ENCODE data around the gene STOML2.

The STOML2 gene

DNA sequence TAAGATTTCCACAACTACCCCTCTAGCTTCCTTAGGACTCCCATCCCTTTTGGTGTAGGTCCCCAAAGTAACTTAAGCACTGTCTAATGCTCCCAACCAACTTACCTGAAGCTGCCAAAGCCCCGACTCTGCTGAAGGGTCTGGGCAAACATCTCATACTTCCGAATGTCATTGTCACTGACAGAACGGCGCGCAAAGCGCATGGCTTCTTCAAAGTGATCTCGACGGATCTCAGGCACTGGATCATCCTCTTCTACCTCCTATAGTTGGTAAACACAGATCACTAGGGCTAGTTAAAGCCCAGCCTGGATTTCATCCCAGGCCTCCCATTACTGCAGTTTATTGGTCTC, 45.7 kb downstream of the STOML2 start:
- no peak for DNase-seq (ENCODE audit: low read depth)
- no peak overlapping the region for H3K4me3 ChIP-seq (replicated peaks; ENCODE audit: low read depth, low read length)
- TF ChIP-seq, protein P1, sequence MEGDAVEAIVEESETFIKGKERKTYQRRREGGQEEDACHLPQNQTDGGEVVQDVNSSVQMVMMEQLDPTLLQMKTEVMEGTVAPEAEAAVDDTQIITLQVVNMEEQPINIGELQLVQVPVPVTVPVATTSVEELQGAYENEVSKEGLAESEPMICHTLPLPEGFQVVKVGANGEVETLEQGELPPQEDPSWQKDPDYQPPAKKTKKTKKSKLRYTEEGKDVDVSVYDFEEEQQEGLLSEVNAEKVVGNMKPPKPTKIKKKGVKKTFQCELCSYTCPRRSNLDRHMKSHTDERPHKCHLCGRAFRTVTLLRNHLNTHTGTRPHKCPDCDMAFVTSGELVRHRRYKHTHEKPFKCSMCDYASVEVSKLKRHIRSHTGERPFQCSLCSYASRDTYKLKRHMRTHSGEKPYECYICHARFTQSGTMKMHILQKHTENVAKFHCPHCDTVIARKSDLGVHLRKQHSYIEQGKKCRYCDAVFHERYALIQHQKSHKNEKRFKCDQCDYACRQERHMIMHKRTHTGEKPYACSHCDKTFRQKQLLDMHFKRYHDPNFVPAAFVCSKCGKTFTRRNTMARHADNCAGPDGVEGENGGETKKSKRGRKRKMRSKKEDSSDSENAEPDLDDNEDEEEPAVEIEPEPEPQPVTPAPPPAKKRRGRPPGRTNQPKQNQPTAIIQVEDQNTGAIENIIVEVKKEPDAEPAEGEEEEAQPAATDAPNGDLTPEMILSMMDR (IDR thresholded peaks at IDR 0.05; ENCODE audit: low read length, missing control alignments), result no peak

DNA sequence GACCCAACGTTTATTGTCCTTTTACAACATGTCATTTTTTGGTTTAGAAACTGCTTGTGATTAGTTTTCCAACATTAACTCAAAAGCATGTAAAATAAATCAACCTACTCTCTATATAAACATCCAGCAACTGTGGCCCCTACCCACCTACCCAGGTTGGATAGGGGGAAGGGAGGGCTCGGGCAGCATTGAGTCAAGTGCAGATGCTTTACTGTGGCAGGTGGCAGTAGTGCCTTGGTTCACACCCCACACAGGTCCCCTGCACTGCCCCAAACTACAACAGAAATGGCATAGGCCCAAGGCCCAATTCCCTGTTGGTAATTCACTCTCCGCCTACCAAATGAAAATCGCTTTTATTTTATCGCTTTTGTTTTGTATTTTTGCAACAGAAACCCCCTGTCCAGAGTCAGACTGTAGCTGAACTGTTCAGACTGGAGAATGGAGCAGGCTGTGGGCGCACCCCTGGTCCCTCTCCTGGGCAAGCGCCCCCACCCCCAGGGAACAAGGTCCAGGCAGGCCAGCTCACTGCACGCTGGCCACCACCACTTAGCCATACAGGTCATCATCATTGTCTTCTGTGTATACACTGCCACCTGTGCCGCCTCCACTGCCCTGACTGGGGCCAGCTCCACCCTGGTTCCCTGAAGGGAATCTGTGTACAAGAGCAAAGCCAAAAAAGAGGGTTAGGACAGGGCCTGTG, 46.2 kb downstream of the STOML2 start:
- H3K4me3 ChIP-seq (replicated peaks; ENCODE audit: low read depth, low read length), result no peak overlapping the region
- TF ChIP-seq, protein P1 (IDR thresholded peaks at IDR 0.05; ENCODE audit: low read length, missing control alignments), result no peak
- no peak for DNase-seq (ENCODE audit: low read depth)

DNA sequence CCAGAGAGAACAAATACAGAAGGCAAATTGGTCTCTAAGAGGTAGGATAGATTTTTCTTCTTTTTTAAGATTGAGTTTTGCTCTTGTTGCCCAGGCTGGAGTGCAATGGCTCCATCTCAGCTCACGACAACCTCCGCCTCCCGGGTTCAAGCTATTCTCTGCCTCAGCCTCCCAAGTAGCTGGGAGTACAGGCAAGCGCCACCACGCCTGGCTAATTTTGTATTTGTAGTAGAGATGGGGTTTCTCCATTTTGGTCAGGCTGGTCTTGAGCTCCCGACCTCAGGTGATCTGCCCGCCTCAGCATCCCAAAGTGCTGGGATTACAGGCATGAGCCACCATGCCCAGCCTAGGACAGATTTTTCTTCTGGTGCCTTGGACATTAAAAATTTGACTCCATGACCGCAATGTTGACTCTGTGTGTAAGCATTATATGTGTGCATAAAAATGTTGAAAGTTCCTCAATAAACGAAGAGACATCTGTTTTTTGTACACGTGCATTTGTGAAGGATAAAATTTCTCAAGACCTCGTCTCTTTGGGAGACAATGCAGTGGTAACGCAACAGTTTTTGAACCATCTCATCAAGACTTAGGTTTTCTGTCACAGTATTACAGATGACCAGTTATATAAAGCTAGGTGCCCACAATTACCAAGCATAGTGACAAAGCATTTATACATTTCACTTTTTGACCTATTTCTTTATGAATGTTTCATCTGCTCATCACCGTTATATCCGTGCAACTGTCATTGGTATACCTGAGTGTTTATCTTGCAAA, 47.9 kb downstream of the STOML2 start:
- TF ChIP-seq, protein P1 (IDR thresholded peaks at IDR 0.05; ENCODE audit: low read length, missing control alignments), result no peak
- DNase-seq (ENCODE audit: low read depth), result no peak
- no peak overlapping the region for H3K4me3 ChIP-seq (replicated peaks; ENCODE audit: low read depth, low read length)

DNA sequence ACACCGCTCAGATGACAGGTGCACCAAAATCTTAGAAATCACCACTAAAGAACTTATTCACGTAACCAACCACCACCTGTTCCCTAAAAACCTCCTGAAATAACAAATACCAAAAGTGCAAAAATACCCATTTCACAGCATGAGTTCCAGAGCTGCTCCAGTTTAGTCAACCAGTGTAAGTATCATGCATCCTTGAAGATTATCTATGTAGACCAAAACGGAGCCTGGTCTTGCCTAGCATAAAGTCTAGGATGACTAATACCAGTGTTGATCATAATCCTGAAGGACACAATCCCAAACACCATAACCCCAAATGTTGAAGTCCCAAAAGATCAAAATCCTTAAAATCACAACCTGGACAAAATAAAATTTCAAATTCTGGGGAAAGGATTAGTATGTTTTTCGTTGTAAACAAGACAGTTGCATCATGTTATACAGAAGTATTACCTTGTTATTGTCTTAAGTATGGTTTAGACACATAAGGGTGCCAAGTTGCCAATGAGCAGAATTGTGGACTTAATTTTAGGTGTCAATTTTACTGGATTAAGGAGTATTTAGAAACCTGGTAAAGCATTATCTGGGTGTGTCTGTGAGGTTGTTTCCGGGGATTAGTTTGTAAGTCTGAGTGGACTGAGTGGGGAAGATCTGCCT, 48.6 kb downstream of the STOML2 start:
- H3K4me3 ChIP-seq (replicated peaks; ENCODE audit: low read depth, low read length), result no peak overlapping the region
- no peak for DNase-seq (ENCODE audit: low read depth)
- TF ChIP-seq, protein P1 (IDR thresholded peaks at IDR 0.05; ENCODE audit: low read length, missing control alignments), result no peak

DNA sequence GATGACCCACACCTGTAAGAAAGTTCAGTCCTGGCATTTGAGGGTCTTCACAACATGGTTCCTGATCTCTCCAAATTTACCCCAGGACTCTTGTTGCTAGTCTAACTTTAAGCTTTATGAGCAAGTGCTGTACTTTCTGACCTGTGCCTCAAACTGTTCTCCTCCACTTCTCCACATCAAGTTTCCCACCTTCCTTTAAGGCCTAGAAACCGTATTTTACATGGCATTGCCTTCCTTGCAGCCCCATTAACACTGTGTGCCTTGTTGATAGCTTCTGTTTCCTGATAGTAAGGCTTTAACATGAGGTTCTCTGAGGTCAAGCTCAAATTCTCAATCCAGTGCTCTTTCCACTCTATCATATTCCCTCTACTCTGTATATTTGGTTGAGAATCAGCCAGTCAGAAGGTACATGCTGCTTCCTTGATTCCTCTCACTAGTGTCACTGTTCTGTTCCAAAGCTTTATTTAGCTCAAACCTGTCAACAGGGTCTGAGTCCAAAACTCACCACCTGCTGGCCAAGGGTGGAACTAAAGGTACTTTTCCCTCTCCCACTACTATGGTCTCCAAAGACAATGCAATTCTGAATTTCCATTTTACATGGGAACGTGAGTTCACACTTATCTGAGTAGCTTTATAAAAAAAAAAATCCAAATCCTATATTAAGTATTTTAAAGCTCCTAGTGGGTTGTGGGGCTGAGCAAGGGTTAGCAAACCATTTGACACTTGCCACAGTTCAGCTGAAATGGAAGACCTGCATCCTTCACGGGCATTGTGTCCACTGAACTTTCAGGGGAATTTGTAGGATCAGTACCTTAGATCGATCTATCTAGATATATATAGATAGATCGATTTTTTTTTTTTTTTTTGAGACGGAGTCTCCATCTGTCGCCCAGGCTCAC, 51.6 kb downstream of the STOML2 start:
- TF ChIP-seq, protein P1 (IDR thresholded peaks at IDR 0.05; ENCODE audit: low read length, missing control alignments), result peak; percentile 80

More for the DNA sequence above, 51.6 kb downstream of the STOML2 start:
- peak; percentile 76 for DNase-seq (ENCODE audit: low read depth)
- no peak overlapping the region for H3K4me3 ChIP-seq (replicated peaks; ENCODE audit: low read depth, low read length)

Measured in fibroblast of pulmonary artery (primary cell).